ENCODE data around the gene PELI2.

GRCh38 chr14:56211084-56211483 lies 92.9 kb downstream of the PELI2 start:
- TF ChIP-seq POLR2A (IDR thresholded peaks at IDR 0.05), result no peak
- TF ChIP-seq CTCF (IDR thresholded peaks at IDR 0.05), result no peak
- no peak for TF ChIP-seq EP300 (IDR thresholded peaks at IDR 0.05)

Data from ovary (tissue), 3 donors.